NCI-H1694 (cell line): ENCODE data around the gene SH3PXD2A.
"Not testable (repeated sequence)": the region's sequence is repeated elsewhere in the genome, so short reads cannot be mapped to it uniquely, and the experiment has no call there.

Experiments
- DNase-seq: peaks from one replicate; lab custom pipeline; 2025; lab: John Stamatoyannopoulos, UW

SH3PXD2A gene

GRCh38 chr10:103645141-103646054 lies 210.0 kb downstream of the SH3PXD2A start:
- DNase-seq: no peak

- DNase-seq: no peak
Observed at GRCh38 chr10:103643381-103643780, 212.0 kb downstream of the SH3PXD2A start.

GRCh38 chr10:103641326-103641725 lies 214.1 kb downstream of the SH3PXD2A start:
- no peak for DNase-seq

- DNase-seq: peak; percentile 76
Observed at GRCh38 chr10:103640436-103641181, 214.8 kb downstream of the SH3PXD2A start.

GRCh38 chr10:103638948-103639347 lies 216.4 kb downstream of the SH3PXD2A start:
- DNase-seq: no peak

- DNase-seq: no peak
Observed at GRCh38 chr10:103637927-103638557, 217.3 kb downstream of the SH3PXD2A start.

GRCh38 chr10:103637011-103637410 lies 218.4 kb downstream of the SH3PXD2A start:
- no peak for DNase-seq

GRCh38 chr10:103636492-103636891 lies 218.9 kb downstream of the SH3PXD2A start:
- no peak for DNase-seq

- DNase-seq: no peak
Observed at GRCh38 chr10:103635580-103635979, 219.8 kb downstream of the SH3PXD2A start.

GRCh38 chr10:103633846-103634245 lies 221.5 kb downstream of the SH3PXD2A start:
- DNase-seq: no peak

GRCh38 chr10:103632871-103633270 lies 222.5 kb downstream of the SH3PXD2A start:
- DNase-seq: not testable (repeated sequence)

- DNase-seq: no peak
Observed at GRCh38 chr10:103632247-103632642, 223.1 kb downstream of the SH3PXD2A start.

- DNase-seq: no peak
Observed at GRCh38 chr10:103630156-103630555, 225.2 kb downstream of the SH3PXD2A start.

- DNase-seq: no peak
Observed at GRCh38 chr10:103629581-103629980, 225.8 kb downstream of the SH3PXD2A start.

GRCh38 chr10:103627893-103628292 lies 227.5 kb downstream of the SH3PXD2A start:
- no peak for DNase-seq

- DNase-seq: peak; percentile 22
Observed at GRCh38 chr10:103627111-103627892, 228.1 kb downstream of the SH3PXD2A start.

- DNase-seq: no peak
Observed at GRCh38 chr10:103626178-103626577, 229.2 kb downstream of the SH3PXD2A start.

- DNase-seq: no peak
Observed at GRCh38 chr10:103622935-103623574, 232.3 kb downstream of the SH3PXD2A start.

GRCh38 chr10:103622286-103622685 lies 233.1 kb downstream of the SH3PXD2A start:
- DNase-seq: no peak

GRCh38 chr10:103621783-103622125 lies 233.6 kb downstream of the SH3PXD2A start:
- no peak for DNase-seq
